Ovary (tissue), 9 donors: ENCODE data around the gene POLR1C. TPM values are rescaled to one million over a fixed set of nuclear protein-coding genes. Genes with fewer than 3 reads are reported as not detected.
A peak's percentile ranks its signal among the peaks of the same experiment; 100 is the strongest.

Source experiments
- DNase-seq, 5 donors: peaks; one replicate each; pipeline ENCODE4 v3.0.0-alpha.2; 2019 to 2020
- H3K27ac ChIP-seq, 2 donors: fragments of 200-600 bp; one replicate each; pipeline versions ENCODE4 v1.5.1 to v1.8.0; 2019 to 2022
- H3K27me3 ChIP-seq: fragments of 200-600 bp; one replicate; pipeline ENCODE4 v1.8.0; 2022
- H3K36me3 ChIP-seq: fragments of 200-600 bp; sonication (generic); one replicate; pipeline ENCODE4 v1.5.1; 2019
- H3K4me1 ChIP-seq: one replicate; pipeline ENCODE4 v1.8.1; 2013; ENCODE audit warnings: mild to moderate bottlenecking, moderate library complexity; ENCODE audit not compliant: insufficient read depth
- H3K4me3 ChIP-seq: fragments of 200-600 bp; sonication (generic); one replicate; pipeline ENCODE4 v1.5.1; 2017
- H3K9me3 ChIP-seq, 2 donors: fragments of 200-600 bp in 1 of 2; sonication (generic) in 1 of 2; one replicate each; pipeline versions ENCODE4 v1.5.1 to v1.8.1; 2013 to 2019; ENCODE audit warnings: mild to moderate bottlenecking in 1 of 2, moderate library complexity in 1 of 2
- EP300 ChIP-seq: sonication (generic); formaldehyde crosslinking; IDR thresholded peaks from one replicate; pipeline ENCODE4 v1.6.1; 2017; ENCODE audit warnings: antibody characterized with exemption
- POLR2A ChIP-seq: fragments of 450-650 bp; IDR thresholded peaks from one replicate; pipeline ENCODE4 v1.6.1; 2017; ENCODE audit warnings: antibody characterized with exemption, mild to moderate bottlenecking, moderate library complexity
- WGBS, 3 donors: extraction: QIAGEN DNeasy Blood & Tissue Kit in 1 of 3; methylation state at CpG; one replicate each; pipeline versions ENCODE4 v1.1.5 to v1.1.7; 2013 to 2017; 5-methylcytosine and 5-hydroxymethylcytosine counted together
- intact Hi-C, 4 donors: fragments of 100-400 bp; cut with DNase I; formaldehyde crosslinking; loops; one replicate each; pipeline versions ENCODE4 v1.11.0 to v1.15.1; 2022 to 2023
- polyA plus RNA-seq, 2 donors: library from polyadenylated mRNA; stranded (reverse); fragments of 200-250 nt in 1 of 2; fragments of 350-450 nt in 1 of 2; fragmentation: Illumina TruSeq in 1 of 2; extraction: RNeasy Lipid Tissue Mini Kit (QIAGEN cat#74804) in 1 of 2; gene quantifications; one replicate each; pipeline ENCODE4 v1.2.3, GENCODE V29; 2013 to 2014
- total RNA-seq, 7 donors: library from RNA; depleted of rRNA in 2 of 7; stranded (reverse); fragments of >200 nt in 2 of 7; fragmentation: NEBNext Ultra II Directional in 3 of 7; extraction: Animal tissue kit (Norgen Biotek cat#: 25700) in 3 of 7; gene quantifications; one replicate each; pipeline versions ENCODE4 v1.1.0 to v1.2.4, GENCODE V29; 2016 to 2023
- TF ChIP-seq, protein P1 (sequence below), 3 donors: fragments of 450-650 bp in 2 of 3; fragments of 200-600 bp in 1 of 3; IDR thresholded peaks; one replicate each; pipeline versions ENCODE4 v1.5.1 to v1.8.0; 2016 to 2022; ENCODE audit warnings: antibody characterized with exemption in 3 of 3, mild to moderate bottlenecking in 1 of 3
- donor health status: DM: no; HTN: no; CAD: no; lungs with moderate emphysema.
- donor health status: DM: no; HTN: no; CAD: no.
- donor health status: Bipolar disorder and iron deficiency.
- donor health status: DM: yes; HTN: yes; CAD: no.
- donor health status: DM: no; HTN: no; CAD: no.
- donor health status: DM: yes; HTN: yes; CAD: no.

The POLR1C gene
- total and polyA plus RNA-seq, 9 donors: 18.1 to 48.6 (median 32.0) TPM

- intact Hi-C loops: loop anchor here (5.0 to 10.0 kb wide), 6 partner anchors 52 to 285 kb away; partner anchors contain the start of genes DLK2 (in 1 of the 4) and DNPH1 (in 1 of the 4)
- Histone ChIP-seq H3K9me3 (no peaks in the 10 kb centered on the region), H3K27ac (peak overlapping the region in 1 of 2 donors; percentile 65), H3K4me1 (peaks cover 9% of the 10 kb centered on the region), H3K4me3 (peak overlapping the region; percentile 56), H3K27me3 (no peaks in the 10 kb centered on the region), H3K36me3 (no peaks in the 10 kb centered on the region)
- DNase-seq: peak in 1 of 5 donors; percentile 44
- WGBS, 3 donors: 9 to 13% (median 11%) methylated on average over 62 to 69 of the region's 69 CpGs
- TF ChIP-seq, protein P1, sequence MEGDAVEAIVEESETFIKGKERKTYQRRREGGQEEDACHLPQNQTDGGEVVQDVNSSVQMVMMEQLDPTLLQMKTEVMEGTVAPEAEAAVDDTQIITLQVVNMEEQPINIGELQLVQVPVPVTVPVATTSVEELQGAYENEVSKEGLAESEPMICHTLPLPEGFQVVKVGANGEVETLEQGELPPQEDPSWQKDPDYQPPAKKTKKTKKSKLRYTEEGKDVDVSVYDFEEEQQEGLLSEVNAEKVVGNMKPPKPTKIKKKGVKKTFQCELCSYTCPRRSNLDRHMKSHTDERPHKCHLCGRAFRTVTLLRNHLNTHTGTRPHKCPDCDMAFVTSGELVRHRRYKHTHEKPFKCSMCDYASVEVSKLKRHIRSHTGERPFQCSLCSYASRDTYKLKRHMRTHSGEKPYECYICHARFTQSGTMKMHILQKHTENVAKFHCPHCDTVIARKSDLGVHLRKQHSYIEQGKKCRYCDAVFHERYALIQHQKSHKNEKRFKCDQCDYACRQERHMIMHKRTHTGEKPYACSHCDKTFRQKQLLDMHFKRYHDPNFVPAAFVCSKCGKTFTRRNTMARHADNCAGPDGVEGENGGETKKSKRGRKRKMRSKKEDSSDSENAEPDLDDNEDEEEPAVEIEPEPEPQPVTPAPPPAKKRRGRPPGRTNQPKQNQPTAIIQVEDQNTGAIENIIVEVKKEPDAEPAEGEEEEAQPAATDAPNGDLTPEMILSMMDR (IDR thresholded peaks at IDR 0.05): no peak
- TF ChIP-seq EP300 (no peak), POLR2A (no peak)
Observed at GRCh38 chr6:43509142-43509983, 7.5 kb upstream of the POLR1C start.

DNA sequence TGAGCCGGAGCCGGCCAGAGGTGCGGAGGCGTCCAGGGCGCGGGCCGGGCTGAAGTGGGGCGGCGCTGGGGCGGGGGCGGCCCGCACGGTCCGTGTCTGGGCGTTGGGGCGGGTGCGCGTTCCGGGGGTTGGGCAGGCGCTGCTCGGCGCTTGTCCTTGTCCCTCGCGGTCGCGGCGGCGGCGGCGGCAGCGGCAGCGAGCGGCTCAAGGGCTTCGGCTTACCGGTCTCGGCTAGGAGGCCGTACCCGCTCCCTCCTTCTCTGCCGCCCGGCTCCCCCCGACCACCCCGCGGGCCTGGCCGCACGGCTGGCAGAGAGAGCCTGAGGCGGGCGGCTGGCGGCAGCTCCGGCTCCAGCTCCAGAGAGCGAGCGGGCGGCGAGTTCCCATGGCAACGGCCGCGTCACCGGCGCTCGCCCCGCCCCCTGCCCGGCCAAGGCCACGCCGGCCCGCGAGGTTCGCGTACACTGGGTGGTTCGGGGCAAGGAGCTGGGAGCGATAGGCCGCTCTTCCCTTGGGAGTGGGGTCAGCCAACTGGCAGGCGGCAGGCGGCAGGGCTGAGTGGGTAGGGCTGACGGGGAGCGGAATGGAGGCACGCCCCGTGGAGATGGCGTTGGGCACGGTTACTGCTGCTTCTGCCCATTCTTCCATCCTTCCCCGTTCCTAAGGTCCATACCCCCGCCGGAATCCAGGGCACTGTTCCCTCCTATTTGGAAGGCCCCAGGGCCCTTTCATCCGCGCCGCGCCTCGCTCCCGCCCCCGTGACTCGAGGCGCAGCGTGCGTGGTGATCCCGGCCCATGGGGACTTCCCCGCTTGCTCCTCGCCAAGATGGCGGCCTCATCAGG, 6.7 kb upstream of the POLR1C start, which contains the start of gene LRRC73:
Gene LRRC73 (minus strand): TSS at position 363 of the 843 bp plus-strand sequence. CDS start 561 bp downstream, outside the sequence.
- WGBS, 3 donors: 3 to 12% (median 3%) methylated on average over 34 to 96 of the region's 96 CpGs
- intact Hi-C loops: loop anchor here (5.0 to 10.0 kb wide), 7 partner anchors 53 to 667 kb away; partner anchors contain the start of genes DLK2 (in 1 of the 4) and DNPH1 (in 1 of the 4)

GRCh38 chr6:43510827-43511163, 6.1 kb upstream of the POLR1C start:
- no peak for DNase-seq
- H3K27ac ChIP-seq: peak overlapping the region in 1 of 2 donors; percentile 42
- peak overlapping the region; percentile 56 for H3K4me3 ChIP-seq
- intact Hi-C loops: loop anchor here in 1 of 4 donors (5.0 kb wide), 1 partner anchor 667 kb away; no protein-coding TSS in a partner anchor
- no peaks in the 10 kb centered on the region for H3K36me3 ChIP-seq
- TF ChIP-seq, protein P1 (IDR thresholded peaks at IDR 0.05): no peak
- TF ChIP-seq EP300 (no peak), POLR2A (no peak)
- no peaks in the 10 kb centered on the region for H3K9me3 ChIP-seq
- 76 to 82% (median 81%) methylated on average over 9 to 10 of the region's 10 CpGs for WGBS, 3 donors
- no peaks in the 10 kb centered on the region for H3K27me3 ChIP-seq
- H3K4me1 ChIP-seq: peaks cover 13% of the 10 kb centered on the region

More for the DNA sequence above, 6.7 kb upstream of the POLR1C start, which contains the start of gene LRRC73:
- H3K9me3 ChIP-seq: no peaks in the 10 kb centered on the region
- TF ChIP-seq POLR2A (peak; percentile 30), EP300 (no peak)
- H3K4me1 ChIP-seq: peaks cover 9% of the 10 kb centered on the region
- peak within 1 kb of the TSS in 1 of 2 donors; percentile 65 for H3K27ac ChIP-seq
- no peaks in the 10 kb centered on the region for H3K36me3 ChIP-seq
- peak; percentile 90 to 96 (median 94) for DNase-seq
- H3K4me3 ChIP-seq: peak within 1 kb of the TSS; percentile 56
- no peaks in the 10 kb centered on the region for H3K27me3 ChIP-seq

DNA sequence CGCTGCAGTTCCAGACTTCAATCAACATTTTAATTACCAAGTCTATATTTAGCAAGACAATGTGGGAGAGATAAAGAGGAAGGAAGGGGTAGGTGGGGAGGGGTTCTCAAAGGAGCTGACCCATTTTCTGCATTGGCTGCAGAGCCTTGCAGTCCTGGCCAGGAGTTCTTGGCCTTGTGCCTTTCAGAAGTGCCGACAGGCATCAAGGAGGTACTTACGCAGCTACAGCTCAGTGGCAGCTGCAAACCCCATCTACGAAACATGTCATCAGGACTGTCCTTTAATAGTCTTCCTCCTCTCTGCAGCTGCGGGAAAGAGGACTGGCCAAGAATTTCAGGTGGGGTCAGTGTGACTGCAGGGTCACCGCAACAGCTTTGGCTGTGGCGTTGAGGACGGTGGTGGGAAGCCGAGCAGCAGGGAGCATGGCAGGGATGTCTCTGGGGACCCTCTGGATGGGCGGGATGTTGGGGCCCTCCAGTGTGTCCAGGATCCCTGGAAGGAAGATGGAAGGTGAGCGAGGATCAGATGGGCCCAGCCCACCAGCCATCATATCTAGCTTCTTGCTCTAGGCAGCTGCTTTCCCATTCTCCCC, 5.0 kb upstream of the POLR1C start:
- H3K4me1 ChIP-seq: peaks cover 16% of the 10 kb centered on the region
- no peak overlapping the region for H3K27ac ChIP-seq
- H3K9me3 ChIP-seq: no peaks in the 10 kb centered on the region
- TF ChIP-seq, protein P1 (IDR thresholded peaks at IDR 0.05): no peak
- no peak for TF ChIP-seq EP300
- TF ChIP-seq POLR2A: no peak
- DNase-seq: no peak
- H3K36me3 ChIP-seq: no peaks in the 10 kb centered on the region
- intact Hi-C loops: loop anchor here in 1 of 4 donors (5.0 kb wide), 1 partner anchor 665 kb away; no protein-coding TSS in a partner anchor
- no peaks in the 10 kb centered on the region for H3K27me3 ChIP-seq
- H3K4me3 ChIP-seq: no peak overlapping the region
- WGBS, 3 donors: 74 to 82% (median 77%) methylated on average over 11 of the region's 11 CpGs
